NB4 (cell line): ENCODE measurements around the gene MT2A.

Experiments
- DNase-seq: peaks from one replicate; pipeline ENCODE4 v3.0.0; 2010; ENCODE audit warnings: low read depth
- H3K4me3 ChIP-seq: one replicate; pipeline ENCODE4 v1.5.1; 2011; ENCODE audit warnings: mild to moderate bottlenecking, low read depth, low read length, moderate library complexity
- CTCF ChIP-seq: IDR thresholded peaks from one replicate; pipeline ENCODE4 v1.5.1; 2012; ENCODE audit warnings: low read depth, low read length
- MAX ChIP-seq: IDR thresholded peaks from 2 replicates; pipeline ENCODE4 v1.6.1; 2011; ENCODE audit warnings: low read depth, low read length
- MYC ChIP-seq: IDR thresholded peaks from 2 replicates; pipeline ENCODE4 v1.6.1; 2011; ENCODE audit warnings: low read depth, low read length
- POLR2A ChIP-seq: IDR thresholded peaks from 2 replicates; pipeline ENCODE4 v1.6.1; 2011; ENCODE audit warnings: mild to moderate bottlenecking; ENCODE audit not compliant: insufficient read length; ENCODE audit errors: extremely low read depth

MT2A gene

DNA sequence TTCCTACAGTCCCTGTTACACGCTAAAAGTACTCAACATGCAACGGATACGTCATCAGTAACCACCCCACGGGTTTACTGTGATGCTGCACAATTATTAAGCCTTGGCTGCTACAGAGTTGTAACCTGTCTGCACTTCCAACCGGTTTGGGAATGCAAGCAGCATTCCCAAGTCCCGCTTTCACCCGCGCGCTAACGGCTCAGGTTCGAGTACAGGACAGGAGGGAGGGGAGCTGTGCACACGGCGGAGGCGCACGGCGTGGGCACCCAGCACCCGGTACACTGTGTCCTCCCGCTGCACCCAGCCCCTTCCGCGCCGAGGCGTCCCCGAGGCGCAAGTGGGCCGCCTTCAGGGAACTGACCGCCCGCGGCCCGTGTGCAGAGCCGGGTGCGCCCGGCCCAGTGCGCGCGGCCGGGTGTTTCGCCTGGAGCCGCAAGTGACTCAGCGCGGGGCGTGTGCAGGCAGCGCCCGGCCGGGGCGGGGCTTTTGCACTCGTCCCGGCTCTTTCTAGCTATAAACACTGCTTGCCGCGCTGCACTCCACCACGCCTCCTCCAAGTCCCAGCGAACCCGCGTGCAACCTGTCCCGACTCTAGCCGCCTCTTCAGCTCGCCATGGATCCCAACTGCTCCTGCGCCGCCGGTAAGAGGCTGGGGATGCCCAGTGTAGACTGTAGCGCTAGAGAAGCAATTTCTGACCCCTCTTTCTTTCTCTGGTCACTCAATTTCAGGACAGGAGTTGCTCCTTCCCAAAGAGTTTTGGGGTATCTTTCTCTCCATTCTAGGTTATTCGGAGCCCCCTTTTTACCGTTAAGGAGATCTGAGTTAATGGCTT, at the start of gene MT2A:
TSS of gene MT2A (plus strand) at position 542 of the 833 bp plus-strand sequence. CDS start at position 614, 72 bp downstream.
- peak; percentile 61 for TF ChIP-seq MAX
- no peak for TF ChIP-seq CTCF
- TF ChIP-seq POLR2A: peak; percentile 79
- peak; percentile 42; the same call in 1 of the 2 replicates for TF ChIP-seq MYC
- peak; percentile 99 for DNase-seq
- H3K4me3 ChIP-seq: peak within 1 kb of the TSS; percentile 95

DNA sequence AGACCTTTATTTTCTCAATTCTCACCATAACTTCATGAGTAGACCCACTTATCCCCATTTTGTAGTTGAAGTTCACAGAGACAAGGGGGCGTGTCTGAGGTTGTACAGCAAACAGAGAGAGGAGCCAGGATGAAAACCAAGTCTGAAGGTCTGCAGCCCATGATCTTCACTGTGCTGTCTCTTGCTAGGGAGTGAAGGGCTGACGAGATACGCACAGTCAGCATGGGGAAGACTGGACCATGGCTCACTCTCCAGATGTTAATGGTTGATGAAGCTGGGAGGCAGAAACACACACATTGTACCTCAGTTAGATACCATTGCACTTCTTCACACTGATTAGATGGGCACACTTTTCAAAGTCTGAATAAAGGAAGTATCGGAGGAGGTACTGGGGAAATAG, 49.3 kb upstream of the MT2A start:
- no peak for DNase-seq
- TF ChIP-seq CTCF (no peak), MAX (no peak), POLR2A (no peak), MYC (no peak)
- H3K4me3 ChIP-seq: no peak overlapping the region

DNA sequence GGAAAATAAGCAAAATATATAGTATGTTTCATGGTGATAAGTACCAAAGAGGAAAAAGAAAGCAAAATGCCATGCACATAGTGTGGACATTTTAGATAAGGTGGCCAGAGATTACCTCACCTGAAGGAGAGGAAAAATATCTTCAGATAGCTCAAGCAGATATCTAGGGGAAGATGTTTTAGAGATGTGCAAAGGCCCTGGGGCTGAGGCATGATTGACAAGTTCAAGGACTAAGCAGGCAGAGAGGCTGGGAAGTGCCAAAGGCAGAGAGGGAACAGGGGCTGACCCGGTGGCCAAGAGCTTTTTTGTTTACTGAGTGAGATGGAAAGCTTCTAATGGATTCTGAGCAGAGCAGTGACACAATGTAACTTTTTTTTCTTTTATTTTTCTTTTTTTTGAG, 47.9 kb upstream of the MT2A start:
- no peak for TF ChIP-seq MYC
- no peak for TF ChIP-seq CTCF
- no peak for TF ChIP-seq POLR2A
- TF ChIP-seq MAX: no peak
- DNase-seq: no peak
- no peak overlapping the region for H3K4me3 ChIP-seq

- TF ChIP-seq CTCF (no peak), MYC (no peak), MAX (no peak), POLR2A (no peak)
These were observed 47.3 kb upstream of the MT2A start for GRCh38 chr16:56561126-56561525.

GRCh38 chr16:56564793-56565477, 43.4 kb upstream of the MT2A start, which contains the start of gene MT4:
Gene MT4, plus strand, starts transcription at chr16:56565073. Its CDS starts 56 bp downstream, at chr16:56565129.
- DNase-seq: no peak
- TF ChIP-seq MAX (no peak), CTCF (no peak), POLR2A (no peak), MYC (no peak)

More at GRCh38 chr16:56561126-56561525, 47.3 kb upstream of the MT2A start:
- no peak overlapping the region for H3K4me3 ChIP-seq
- DNase-seq: no peak

More at GRCh38 chr16:56564793-56565477, 43.4 kb upstream of the MT2A start, which contains the start of gene MT4:
- H3K4me3 ChIP-seq: no peak within 1 kb of the TSS
